Stimulated activated CD4-positive, alpha-beta T cell treated with anti-CD3 and anti-CD28 coated beads, Interleukin-15, amount 100 ng/mL, for 24 hours (primary cell): ENCODE data around the gene TMTC1.

Experiments used
- DNase-seq: peaks from one replicate; pipeline ENCODE4 v3.0.0-alpha.2; 2020

The TMTC1 gene

GRCh38 chr12:29738365-29738764 is 45.4 kb downstream of the TMTC1 start:
- DNase-seq: no peak

GRCh38 chr12:29737644-29738043 is 46.1 kb downstream of the TMTC1 start:
- DNase-seq: no peak

GRCh38 chr12:29735604-29736003 is 48.1 kb downstream of the TMTC1 start:
- DNase-seq: no peak

- DNase-seq: no peak
Observed at GRCh38 chr12:29734734-29735133, 49.0 kb downstream of the TMTC1 start.

- no peak for DNase-seq
Observed at GRCh38 chr12:29734305-29734704, 49.4 kb downstream of the TMTC1 start.

- no peak for DNase-seq
Observed at GRCh38 chr12:29733501-29733900, 50.2 kb downstream of the TMTC1 start.

GRCh38 chr12:29733060-29733459 is 50.7 kb downstream of the TMTC1 start:
- DNase-seq: peak; percentile 20

- no peak for DNase-seq
Observed at GRCh38 chr12:29732593-29732992, 51.1 kb downstream of the TMTC1 start.

GRCh38 chr12:29732191-29732590 is 51.6 kb downstream of the TMTC1 start:
- DNase-seq: no peak

GRCh38 chr12:29731591-29731990 is 52.2 kb downstream of the TMTC1 start:
- DNase-seq: no peak

- no peak for DNase-seq
Observed at GRCh38 chr12:29730481-29730880, 53.3 kb downstream of the TMTC1 start.

GRCh38 chr12:29728030-29728429 is 55.7 kb downstream of the TMTC1 start:
- DNase-seq: no peak

- DNase-seq: no peak
Observed at GRCh38 chr12:29726741-29727348, 56.9 kb downstream of the TMTC1 start.

GRCh38 chr12:29726321-29726692 is 57.4 kb downstream of the TMTC1 start:
- DNase-seq: no peak

GRCh38 chr12:29725587-29726320 is 58.0 kb downstream of the TMTC1 start:
- DNase-seq: no peak

- DNase-seq: no peak
Observed at GRCh38 chr12:29722164-29722563, 61.6 kb downstream of the TMTC1 start.

GRCh38 chr12:29719381-29719780 is 64.4 kb downstream of the TMTC1 start:
- DNase-seq: no peak

- no peak for DNase-seq
Observed at GRCh38 chr12:29717540-29718100, 66.1 kb downstream of the TMTC1 start.

- DNase-seq: no peak
Observed at GRCh38 chr12:29714966-29715365, 68.8 kb downstream of the TMTC1 start.

- no peak for DNase-seq
Observed at GRCh38 chr12:29713729-29714128, 70.0 kb downstream of the TMTC1 start.

GRCh38 chr12:29711381-29711780 is 72.4 kb downstream of the TMTC1 start:
- no peak for DNase-seq

GRCh38 chr12:29710104-29710503 is 73.6 kb downstream of the TMTC1 start:
- peak; percentile 1 for DNase-seq

GRCh38 chr12:29709496-29710040 is 74.2 kb downstream of the TMTC1 start:
- DNase-seq: no peak

GRCh38 chr12:29709054-29709453 is 74.7 kb downstream of the TMTC1 start:
- DNase-seq: no peak
